Fibroblast of villous mesenchyme (primary cell): ENCODE data around the gene COLQ. TPM values are rescaled to one million over a fixed set of nuclear protein-coding genes. Genes with fewer than 3 reads are reported as not detected.

Experiments used
- DNase-seq: peaks from one replicate; pipeline ENCODE4 v3.0.0-alpha.2; 2010; ENCODE audit warnings: low read depth
- H3K4me3 ChIP-seq: 2 replicates; pipeline ENCODE4 v1.5.1; 2011; ENCODE audit warnings: low read depth, mild to moderate bottlenecking, low read length
- CTCF ChIP-seq: IDR thresholded peaks from 2 replicates; pipeline ENCODE4 v1.5.1; 2012; ENCODE audit warnings: low read depth, mild to moderate bottlenecking, low read length; ENCODE audit not compliant: insufficient read depth
- small RNA-seq: library from RNA; depleted of rRNA; stranded (forward); fragments of <200 nt; gene quantifications from one replicate; pipeline ENCODE3, GENCODE V24; 2012
- total RNA-seq: library from RNA; depleted of rRNA; stranded (reverse); fragments of >200 nt; gene quantifications from 2 replicates; pipeline ENCODE4 v1.2.3, GENCODE V29; 2012

The COLQ gene
- total RNA-seq, 1 donor, result 0.43 TPM

GRCh38 chr3:15404767-15405166 is 116.7 kb downstream of the COLQ start:
- TF ChIP-seq CTCF, result no peak
- no peak overlapping the region for H3K4me3 ChIP-seq
- no peak for DNase-seq

DNA sequence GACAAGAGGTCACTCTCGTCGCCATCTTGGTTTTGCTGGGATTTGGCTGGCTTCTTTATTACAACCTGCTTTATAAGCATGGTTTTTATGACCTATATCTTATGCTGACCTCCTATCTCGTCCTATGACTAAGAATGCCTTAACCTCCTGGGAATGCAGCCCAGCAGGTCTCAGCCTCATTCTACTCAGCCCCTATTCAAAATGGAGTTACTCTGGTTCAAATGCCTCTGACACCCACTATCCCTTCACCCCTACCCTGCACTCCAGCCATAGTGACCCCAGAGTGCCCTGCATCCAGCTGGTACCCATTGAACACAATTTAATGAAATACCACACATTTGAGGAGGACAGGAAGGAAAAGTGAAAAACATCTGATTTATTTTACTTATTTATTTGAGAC is 117.5 kb downstream of the COLQ start:
- no peak for TF ChIP-seq CTCF
- no peak overlapping the region for H3K4me3 ChIP-seq
- no peak for DNase-seq

- DNase-seq, result no peak
These were observed 118.0 kb downstream of the COLQ start for GRCh38 chr3:15403495-15403894.

GRCh38 chr3:15401936-15402335 is 119.6 kb downstream of the COLQ start:
- no peak for DNase-seq
- TF ChIP-seq CTCF, result no peak
- no peak overlapping the region for H3K4me3 ChIP-seq

More at GRCh38 chr3:15403495-15403894, 118.0 kb downstream of the COLQ start:
- no peak overlapping the region for H3K4me3 ChIP-seq
- TF ChIP-seq CTCF, result no peak

Small RNAs within 50 kb of the gene (small RNA-seq; reads per million reads assigned to genes)
- gene MIR4270 (not detected), gene RN7SL110P (not detected), gene RNU6-1024P (not detected)

Other genes with a start within 250 kb of the COLQ start
- 9.1 and 10.3 TPM in 2 replicates for gene SH3BP5, start 189.1 kb downstream of the COLQ start, total RNA-seq
- 29.3 and 46.2 TPM in 2 replicates for gene METTL6, start 94.2 kb downstream of the COLQ start, total RNA-seq
- gene EAF1, start 94.1 kb downstream of the COLQ start, total RNA-seq, result 28.0 and 35.8 TPM in 2 replicates
- gene HACL1, start 79.9 kb upstream of the COLQ start, total RNA-seq, result 25.8 and 33.7 TPM in 2 replicates
- gene BTD, start 80.0 kb upstream of the COLQ start, total RNA-seq, result 19.6 and 34.1 TPM in 2 replicates